ENCODE results near the gene FAM193B.
A peak's percentile ranks its signal among the peaks of the same experiment; 100 is the strongest.

The FAM193B gene

GRCh38 chr5:177479774-177480173, 74.6 kb downstream of the FAM193B start:
- Histone ChIP-seq H3K4me3 (ENCODE audit: low read depth, low read length) (peak overlapping the region; percentile 27), H3K36me3 (no peaks in the 10 kb centered on the region), H3K4me1 (peaks cover 21% of the 10 kb centered on the region), H3K9me3 (no peaks in the 10 kb centered on the region), H3K27me3 (no peaks in the 10 kb centered on the region)
- no peak for TF ChIP-seq CTCF (IDR thresholded peaks at IDR 0.05; ENCODE audit: low read depth, low read length)
- no peak for DNase-seq

- Histone ChIP-seq H3K9me3 (no peaks in the 10 kb centered on the region), H3K4me1 (peaks cover 21% of the 10 kb centered on the region), H3K27me3 (no peaks in the 10 kb centered on the region), H3K4me3 (ENCODE audit: low read depth, low read length) (peak overlapping the region; percentile 27), H3K36me3 (no peaks in the 10 kb centered on the region)
- DNase-seq = peak; percentile 77
- TF ChIP-seq CTCF (IDR thresholded peaks at IDR 0.05; ENCODE audit: low read depth, low read length) = no peak
Measured at GRCh38 chr5:177478711-177479646, 75.4 kb downstream of the FAM193B start.

- TF ChIP-seq CTCF (IDR thresholded peaks at IDR 0.05; ENCODE audit: low read depth, low read length) = no peak
- Histone ChIP-seq H3K4me1 (peaks cover 21% of the 10 kb centered on the region), H3K36me3 (0 out of 2 replicates have a peak, but pooled peaks cover under 1% of the 10 kb centered on the region), H3K4me3 (ENCODE audit: low read depth, low read length) (no peak overlapping the region), H3K9me3 (no peaks in the 10 kb centered on the region), H3K27me3 (no peaks in the 10 kb centered on the region)
- DNase-seq = peak; percentile 8
Measured at GRCh38 chr5:177477701-177478477, 76.5 kb downstream of the FAM193B start.

- no peaks in the 10 kb centered on the region for H3K27me3 ChIP-seq
- peaks cover 12% of the 10 kb centered on the region for H3K36me3 ChIP-seq
- no peak overlapping the region for H3K4me3 ChIP-seq (ENCODE audit: low read depth, low read length)
- TF ChIP-seq CTCF (IDR thresholded peaks at IDR 0.05; ENCODE audit: low read depth, low read length) = no peak
- peaks cover 26% of the 10 kb centered on the region for H3K4me1 ChIP-seq
- H3K9me3 ChIP-seq = no peaks in the 10 kb centered on the region
- peak; percentile 59 for DNase-seq
Measured at GRCh38 chr5:177476531-177477233, 77.7 kb downstream of the FAM193B start.

GRCh38 chr5:177475563-177476427, 78.6 kb downstream of the FAM193B start:
- Histone ChIP-seq H3K9me3 (no peaks in the 10 kb centered on the region), H3K36me3 (peaks cover 21% of the 10 kb centered on the region), H3K4me3 (ENCODE audit: low read depth, low read length) (no peak overlapping the region), H3K27me3 (no peaks in the 10 kb centered on the region), H3K4me1 (peaks cover 30% of the 10 kb centered on the region)
- DNase-seq = no peak
- no peak for TF ChIP-seq CTCF (IDR thresholded peaks at IDR 0.05; ENCODE audit: low read depth, low read length)

Measured in BE2C (cell line).